Measurements from ENCODE around the gene MTFMT. TPM values are rescaled to one million over a fixed set of nuclear protein-coding genes. Genes with fewer than 3 reads are reported as not detected.
A peak's percentile ranks its signal among the peaks of the same experiment; 100 is the strongest.

MTFMT gene
- total RNA-seq: 17.0 and 17.5 TPM in 2 replicates
- polyA plus RNA-seq: 12.6 and 16.6 TPM in 2 replicates
- 11.3 and 11.8 TPM in 2 replicates for polyA plus RNA-seq (2012)
- polyA minus RNA-seq (ENCODE audit: low replicate concordance): 1.9 and 2.6 TPM in 2 replicates

- Histone ChIP-seq H3K9me3 (ENCODE audit: control insufficient read depth, insufficient read depth, low read depth, low read length) (no peaks in the 10 kb centered on the region), H3K79me2 (ENCODE audit: control insufficient read depth, insufficient read depth, low read length) (peaks cover 10% of the 10 kb centered on the region), H3K27ac (ENCODE audit: insufficient read depth, low read length) (peak within 1 kb of the TSS; percentile 58), H3K36me3 (ENCODE audit: control insufficient read depth, insufficient read depth, low read length) (peaks cover 2% of the 10 kb centered on the region), H4K20me1 (ENCODE audit: control insufficient read depth, extremely low read depth, insufficient read depth, low read length) (no peaks in the 10 kb centered on the region), H3K4me3 (replicated peaks in 1 of 4; ENCODE audit: control extremely low read depth in 1 of 4, insufficient read depth in 1 of 4, low read depth in 3 of 4, low read length in 4 of 4) (peak within 1 kb of the TSS; percentile 71 to 94 (median 86)), H3K9ac (ENCODE audit: insufficient read depth, low read length) (peak within 1 kb of the TSS; percentile 79), H3K4me2 (ENCODE audit: extremely low read depth, insufficient read depth, low read length) (peak within 1 kb of the TSS; percentile 96), H2AFZ (ENCODE audit: low read length) (peak within 1 kb of the TSS; percentile 83), H3K27me3 (ENCODE audit: control insufficient read depth, insufficient read depth, low read length) (no peaks in the 10 kb centered on the region), H3K4me1 (ENCODE audit: control insufficient read depth, extremely low read depth, insufficient read depth, low read length) (no peaks in the 10 kb centered on the region)
- TF ChIP-seq CTCF (conservative IDR thresholded peaks at IDR 0.05 in 1 of 2, IDR thresholded peaks at IDR 0.05 in 1 of 2; ENCODE audit: low read depth in 1 of 2, low read length in 2 of 2) (no peak), EZH2 (IDR thresholded peaks at IDR 0.05; ENCODE audit: low read length, missing control alignments) (no peak)
- peak; percentile 71 to 72 for DNase-seq (ENCODE audit: low read depth in 2 of 2)
Observed at GRCh38 chr15:65028921-65029735, at the start of gene MTFMT. Gene MTFMT, minus strand, starts transcription at chr15:65029639. Its CDS starts 26 bp downstream, at chr15:65029613.

- no peak for TF ChIP-seq EZH2 (IDR thresholded peaks at IDR 0.05; ENCODE audit: low read length, missing control alignments)
- peak in 1 of 2 donors; percentile 35 for TF ChIP-seq CTCF (conservative IDR thresholded peaks at IDR 0.05 in 1 of 2, IDR thresholded peaks at IDR 0.05 in 1 of 2; ENCODE audit: low read depth in 1 of 2, low read length in 2 of 2)
- H3K9me3 ChIP-seq (ENCODE audit: control insufficient read depth, insufficient read depth, low read depth, low read length): no peaks in the 10 kb centered on the region
- no peaks in the 10 kb centered on the region for H4K20me1 ChIP-seq (ENCODE audit: control insufficient read depth, extremely low read depth, insufficient read depth, low read length)
- no peaks in the 10 kb centered on the region for H3K36me3 ChIP-seq (ENCODE audit: control insufficient read depth, insufficient read depth, low read length)
- H3K27ac ChIP-seq (ENCODE audit: insufficient read depth, low read length): no peak overlapping the region
- H3K27me3 ChIP-seq (ENCODE audit: control insufficient read depth, insufficient read depth, low read length): peaks cover 2% of the 10 kb centered on the region
- H3K4me2 ChIP-seq (ENCODE audit: extremely low read depth, insufficient read depth, low read length): no peak overlapping the region
- peaks cover 3% of the 10 kb centered on the region for H3K4me1 ChIP-seq (ENCODE audit: control insufficient read depth, extremely low read depth, insufficient read depth, low read length)
- H3K79me2 ChIP-seq (ENCODE audit: control insufficient read depth, insufficient read depth, low read length): no peaks in the 10 kb centered on the region
- peak in 1 of 2 donors; percentile 41 for DNase-seq (ENCODE audit: low read depth in 2 of 2)
- H2AFZ ChIP-seq (ENCODE audit: low read length): no peak overlapping the region
- no peak overlapping the region for H3K9ac ChIP-seq (ENCODE audit: insufficient read depth, low read length)
- H3K4me3 ChIP-seq (replicated peaks in 1 of 4; ENCODE audit: control extremely low read depth in 1 of 4, insufficient read depth in 1 of 4, low read depth in 3 of 4, low read length in 4 of 4): no peak overlapping the region
Observed at GRCh38 chr15:65077981-65078352, 48.5 kb upstream of the MTFMT start.

GRCh38 chr15:65077291-65077980 lies 48.0 kb upstream of the MTFMT start:
- H3K9me3 ChIP-seq (ENCODE audit: control insufficient read depth, insufficient read depth, low read depth, low read length): no peaks in the 10 kb centered on the region
- TF ChIP-seq EZH2 (IDR thresholded peaks at IDR 0.05; ENCODE audit: low read length, missing control alignments) (no peak), CTCF (conservative IDR thresholded peaks at IDR 0.05 in 1 of 2, IDR thresholded peaks at IDR 0.05 in 1 of 2; ENCODE audit: low read depth in 1 of 2, low read length in 2 of 2) (no peak)
- no peaks in the 10 kb centered on the region for H3K79me2 ChIP-seq (ENCODE audit: control insufficient read depth, insufficient read depth, low read length)
- no peaks in the 10 kb centered on the region for H3K36me3 ChIP-seq (ENCODE audit: control insufficient read depth, insufficient read depth, low read length)
- no peak for DNase-seq (ENCODE audit: low read depth in 2 of 2)
- H2AFZ ChIP-seq (ENCODE audit: low read length): no peak overlapping the region
- peaks cover 2% of the 10 kb centered on the region for H3K27me3 ChIP-seq (ENCODE audit: control insufficient read depth, insufficient read depth, low read length)
- no peak overlapping the region for H3K9ac ChIP-seq (ENCODE audit: insufficient read depth, low read length)
- H3K4me1 ChIP-seq (ENCODE audit: control insufficient read depth, extremely low read depth, insufficient read depth, low read length): no peaks in the 10 kb centered on the region
- H3K27ac ChIP-seq (ENCODE audit: insufficient read depth, low read length): no peak overlapping the region
- no peak overlapping the region for H3K4me3 ChIP-seq (replicated peaks in 1 of 4; ENCODE audit: control extremely low read depth in 1 of 4, insufficient read depth in 1 of 4, low read depth in 3 of 4, low read length in 4 of 4)
- H4K20me1 ChIP-seq (ENCODE audit: control insufficient read depth, extremely low read depth, insufficient read depth, low read length): no peaks in the 10 kb centered on the region
- no peak overlapping the region for H3K4me2 ChIP-seq (ENCODE audit: extremely low read depth, insufficient read depth, low read length)

Data from fibroblast of lung (primary cell).